AG04449 (cell line): ENCODE measurements around the gene RALGDS.

Experiments
- CTCF ChIA-PET: fragments of 350-600 bp; formaldehyde crosslinking; extraction: SDS; loops from one replicate; lab custom pipeline; 2021; ENCODE audit warnings: antibody characterized with exemption; lab: Yijun Ruan, JAX
- POLR2A ChIA-PET: fragments of 400-600, 350-600 bp; formaldehyde crosslinking; extraction: SDS; loops from one replicate; lab custom pipeline; 2020; ENCODE audit warnings: antibody characterized with exemption, inconsistent platforms; lab: Yijun Ruan, JAX
- DNase-seq: peaks from one replicate; pipeline ENCODE4 v3.0.0-alpha.2; 2010; ENCODE audit warnings: low read depth, low spot score
- H3K4me3 ChIP-seq: 2 replicates; pipeline ENCODE4 v1.5.1; 2011; ENCODE audit warnings: low read depth, mild to moderate bottlenecking, control low read depth, low read length
- CTCF ChIP-seq: IDR thresholded peaks from one replicate; pipeline ENCODE4 v1.5.1; 2011; ENCODE audit warnings: mild to moderate bottlenecking, moderate library complexity, low read length, control low read depth, inconsistent platforms; ENCODE audit not compliant: insufficient read depth; ENCODE audit errors: missing control alignments

Gene RALGDS

GRCh38 chr9:133056533-133056932 is 64.5 kb downstream of the RALGDS start:
- no peak overlapping the region for H3K4me3 ChIP-seq
- CTCF ChIA-PET: interaction anchor here (0.6 to 27.8 kb wide), 4 partner anchors 8 to 428 kb away, joined by 3 to 462 read pairs (median 4); no protein-coding TSS in a partner anchor
- no peak for DNase-seq
- POLR2A ChIA-PET: no interaction called here
- TF ChIP-seq CTCF: no peak

GRCh38 chr9:133055788-133056420 is 65.1 kb downstream of the RALGDS start:
- no peak for DNase-seq
- TF ChIP-seq CTCF: no peak
- no peak overlapping the region for H3K4me3 ChIP-seq
- ChIA-PET POLR2A (no interaction called here), CTCF (interaction anchor here (0.6 to 27.8 kb wide), 5 partner anchors 8 to 429 kb away, joined by 3 to 462 read pairs (median 4); no protein-coding TSS in a partner anchor)

- peak; percentile 69 for DNase-seq
- ChIA-PET CTCF (interaction anchor here (1.5 to 27.8 kb wide), 3 partner anchors 14 to 91 kb away, joined by 4 to 462 read pairs (median 17); no protein-coding TSS in a partner anchor), POLR2A (interaction anchor here (1.0 kb wide), 1 partner anchor 21 kb away, joined by 3 read pairs; no protein-coding TSS in a partner anchor)
- no peak overlapping the region for H3K4me3 ChIP-seq
- TF ChIP-seq CTCF: no peak
These were observed 66.1 kb downstream of the RALGDS start for GRCh38 chr9:133054966-133055365.

GRCh38 chr9:133054194-133054890 is 66.7 kb downstream of the RALGDS start:
- H3K4me3 ChIP-seq: no peak overlapping the region
- DNase-seq: no peak
- TF ChIP-seq CTCF: no peak
- ChIA-PET CTCF (interaction anchor here (1.1 to 27.8 kb wide), 4 partner anchors 13 to 92 kb away, joined by 3 to 462 read pairs (median 10); no protein-coding TSS in a partner anchor), POLR2A (interaction anchor here (1.0 to 1.1 kb wide), 2 partner anchors 9 to 22 kb away, joined by 3 to 4 read pairs; no protein-coding TSS in a partner anchor)

GRCh38 chr9:133051966-133052539 is 69.0 kb downstream of the RALGDS start:
- POLR2A ChIA-PET: no interaction called here
- CTCF ChIA-PET: interaction anchor here (0.6 to 27.8 kb wide), 4 partner anchors 11 to 115 kb away, joined by 3 to 462 read pairs (median 11); no protein-coding TSS in a partner anchor
- TF ChIP-seq CTCF: no peak
- DNase-seq: no peak
- H3K4me3 ChIP-seq: no peak overlapping the region
